DND-41 (cell line): Measurements from ENCODE around the gene MRM2.

Source experiments
- ATAC-seq: fragments of 200-7000 bp; cut with Tn5 transposase; 3 replicates; pipeline ENCODE4 v1.9.1; 2021; ENCODE audit warnings: low read depth; ENCODE audit not compliant: insufficient read depth
- DNase-seq: peaks from one replicate; pipeline ENCODE4 v3.0.0-alpha.2; 2020
- H2AFZ ChIP-seq: 2 replicates; pipeline ENCODE4 v1.6.0; 2012; ENCODE audit warnings: low read depth, low read length
- H3K27ac ChIP-seq: 2 replicates; pipeline ENCODE4 v1.5.1; 2012; ENCODE audit warnings: low read length, inconsistent platforms
- H3K27me3 ChIP-seq: fragments of 200-600 bp; sonication (generic); 2 replicates; pipeline ENCODE4 v1.6.0; 2012; ENCODE audit warnings: low read length, mild to moderate bottlenecking, inconsistent platforms; ENCODE audit not compliant: insufficient read depth, poor library complexity
- H3K36me3 ChIP-seq: 2 replicates; pipeline ENCODE4 v1.5.1; 2012; ENCODE audit warnings: low read length, inconsistent platforms; ENCODE audit not compliant: insufficient read depth
- H3K4me1 ChIP-seq: 2 replicates; pipeline ENCODE4 v1.5.1; 2012; ENCODE audit warnings: mild to moderate bottlenecking, low read length; ENCODE audit not compliant: insufficient read depth
- H3K4me2 ChIP-seq: 2 replicates; pipeline ENCODE4 v1.6.0; 2012; ENCODE audit warnings: mild to moderate bottlenecking, moderate library complexity, low read length, inconsistent platforms; ENCODE audit not compliant: insufficient read depth
- H3K4me3 ChIP-seq, 2 experiments: fragments of 200-600 bp in 1 of 2; shearing (Covaris generic) in 1 of 2; 2 replicates each; pipeline ENCODE4 v1.5.1; 2012 to 2016; ENCODE audit warnings: inconsistent platforms in 2 of 2, low read length in 2 of 2, mild to moderate bottlenecking in 2 of 2, low read depth in 1 of 2, moderate library complexity in 1 of 2
- H3K79me2 ChIP-seq: 2 replicates; pipeline ENCODE4 v1.6.0; 2012; ENCODE audit warnings: low read length, inconsistent platforms; ENCODE audit not compliant: insufficient read depth
- H3K9ac ChIP-seq: 2 replicates; pipeline ENCODE4 v1.6.0; 2012; ENCODE audit warnings: low read depth, mild to moderate bottlenecking, inconsistent platforms, low read length, moderate library complexity
- H3K9me3 ChIP-seq: 2 replicates; pipeline ENCODE4 v1.5.1; 2012; ENCODE audit warnings: low read length, moderate library complexity, mild to moderate bottlenecking, inconsistent platforms; ENCODE audit not compliant: insufficient read depth, severe bottlenecking
- H4K20me1 ChIP-seq: 2 replicates; pipeline ENCODE4 v1.6.0; 2012; ENCODE audit warnings: low read length; ENCODE audit not compliant: insufficient read depth
- CTCF ChIP-seq: IDR thresholded peaks from 2 replicates; pipeline ENCODE4 v1.5.1; 2012; ENCODE audit warnings: borderline replicate concordance, low read length, moderate library complexity, mild to moderate bottlenecking; ENCODE audit not compliant: poor library complexity, severe bottlenecking; ENCODE audit errors: extremely low read depth
- EZH2 ChIP-seq: IDR thresholded peaks from 3 replicates; pipeline ENCODE4 v1.6.1; 2012; ENCODE audit warnings: borderline replicate concordance, low read depth, mild to moderate bottlenecking, moderate library complexity, low read length, inconsistent platforms; ENCODE audit not compliant: severe bottlenecking

MRM2 gene

GRCh38 chr7:2257046-2257551, 15.1 kb upstream of the MRM2 start:
- H4K20me1 ChIP-seq: no peaks in the 10 kb centered on the region
- ATAC-seq (no peak), DNase-seq (no peak)
- H3K4me3 ChIP-seq: no peak overlapping the region
- H3K27ac ChIP-seq: no peak overlapping the region
- H3K36me3 ChIP-seq: peaks cover 38% of the 10 kb centered on the region
- TF ChIP-seq EZH2: no peak
- TF ChIP-seq CTCF: no peak
- no peak overlapping the region for H2AFZ ChIP-seq
- no peaks in the 10 kb centered on the region for H3K4me1 ChIP-seq
- H3K79me2 ChIP-seq: no peaks in the 10 kb centered on the region
- no peaks in the 10 kb centered on the region for H3K27me3 ChIP-seq
- H3K9me3 ChIP-seq: no peaks in the 10 kb centered on the region
- H3K4me2 ChIP-seq: no peak overlapping the region
- H3K9ac ChIP-seq: no peak overlapping the region

DNA sequence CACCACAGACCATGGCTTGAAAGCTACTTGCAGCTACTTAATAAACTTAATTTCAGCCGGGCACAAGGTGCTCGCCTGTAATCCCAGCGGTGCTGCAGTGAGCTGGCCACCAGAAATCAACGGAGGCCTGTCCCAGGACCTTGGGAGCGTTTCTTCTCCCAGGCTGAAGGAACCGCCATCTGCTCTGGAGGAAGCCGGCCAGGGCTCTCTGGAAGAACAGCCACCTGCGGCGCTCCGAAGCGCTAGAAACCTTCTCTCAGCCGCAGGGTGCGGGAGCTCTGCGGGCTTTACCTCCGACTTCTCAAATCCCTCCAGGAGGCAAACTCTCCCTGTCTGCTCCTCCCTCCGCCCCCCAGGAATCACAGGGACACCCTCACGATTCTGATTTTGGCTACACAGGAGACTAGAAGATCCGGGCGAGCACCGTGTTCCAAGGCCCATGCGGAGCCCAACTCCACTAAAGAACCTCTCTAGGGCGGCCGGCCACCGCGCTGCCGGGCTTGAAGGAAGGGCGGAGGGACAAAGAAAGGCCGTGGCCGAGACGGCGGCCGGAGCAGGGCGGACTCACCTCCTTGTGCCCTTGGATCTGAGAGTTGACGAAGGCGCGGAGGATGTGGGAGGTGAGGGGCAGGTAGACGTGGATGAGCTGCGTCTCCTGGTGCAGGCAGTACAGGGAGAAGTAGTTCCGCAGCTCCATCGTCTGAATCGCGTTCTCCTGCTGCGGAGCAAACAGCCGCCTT, 14.5 kb upstream of the MRM2 start:
- Histone ChIP-seq H3K27ac (no peak overlapping the region), H3K27me3 (no peaks in the 10 kb centered on the region), H2AFZ (no peak overlapping the region), H4K20me1 (0 out of 2 replicates have a peak, but pooled peaks cover 1% of the 10 kb centered on the region), H3K4me1 (no peaks in the 10 kb centered on the region), H3K9me3 (no peaks in the 10 kb centered on the region), H3K9ac (no peak overlapping the region), H3K36me3 (peaks cover 44% of the 10 kb centered on the region), H3K4me3 (no peak overlapping the region), H3K4me2 (no peak overlapping the region), H3K79me2 (no peaks in the 10 kb centered on the region)
- DNase-seq (no peak), ATAC-seq (no peak)
- TF ChIP-seq EZH2 (no peak), CTCF (no peak)

DNA sequence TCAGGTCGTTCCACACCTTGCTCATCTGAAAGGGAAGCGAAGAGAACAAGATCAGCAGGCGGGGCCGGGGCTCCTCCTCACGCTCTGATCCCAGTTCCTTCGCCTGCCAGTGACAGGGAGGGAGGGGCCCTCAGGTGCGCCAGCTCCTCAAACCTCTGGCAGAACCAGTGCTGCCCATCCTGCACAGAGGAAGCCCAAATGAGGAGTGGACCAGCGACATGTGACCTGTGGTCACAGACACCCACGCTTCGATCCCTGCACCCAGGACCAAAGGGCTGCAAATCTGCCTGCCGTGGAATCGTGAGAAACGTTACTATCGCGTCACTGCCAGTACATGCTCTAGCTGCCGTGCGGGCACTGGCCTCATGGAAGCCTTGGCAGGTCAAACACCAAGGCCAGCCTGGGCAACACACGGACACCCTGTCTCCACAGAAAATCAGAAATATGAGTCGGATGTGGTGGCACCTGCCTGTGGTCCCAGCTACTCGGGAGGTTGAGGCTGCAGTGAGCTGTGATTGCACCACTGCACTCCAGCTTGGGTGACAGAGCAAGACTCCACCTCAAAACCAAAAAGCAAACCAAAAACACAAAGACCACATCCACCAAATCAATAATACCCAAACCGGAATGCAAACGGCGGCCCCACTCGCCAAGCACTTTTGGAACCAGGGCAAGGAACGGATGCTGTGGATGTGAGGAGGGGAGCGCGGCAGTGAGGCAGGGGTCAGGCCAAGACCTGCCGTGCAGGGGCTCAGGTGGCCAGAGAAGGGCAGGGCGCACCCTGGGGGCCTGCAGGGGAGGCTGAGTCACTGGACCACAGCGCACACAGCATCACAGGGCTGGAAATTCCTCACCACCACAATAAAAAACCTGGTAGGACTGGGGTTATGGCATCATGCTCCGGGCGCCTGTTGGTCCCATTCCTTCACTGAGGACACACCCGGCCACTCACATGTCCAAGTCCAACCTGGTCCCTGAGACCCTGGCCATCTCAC, 13.4 kb upstream of the MRM2 start:
- Histone ChIP-seq H3K79me2 (no peaks in the 10 kb centered on the region), H3K4me3 (no peak overlapping the region), H4K20me1 (0 out of 2 replicates have a peak, but pooled peaks cover 3% of the 10 kb centered on the region), H3K27me3 (no peaks in the 10 kb centered on the region), H3K27ac (no peak overlapping the region), H3K4me2 (no peak overlapping the region), H3K36me3 (peaks cover 53% of the 10 kb centered on the region), H2AFZ (no peak overlapping the region), H3K9me3 (no peaks in the 10 kb centered on the region), H3K9ac (no peak overlapping the region), H3K4me1 (no peaks in the 10 kb centered on the region)
- TF ChIP-seq EZH2: no peak
- TF ChIP-seq CTCF: no peak
- ATAC-seq (no peak), DNase-seq (no peak)
